ENCODE data around the gene SLC2A10.

- TF ChIP-seq POLR2A (IDR thresholded peaks at IDR 0.05) (no peak), CTCF (IDR thresholded peaks at IDR 0.05 in 4 of 5, conservative IDR thresholded peaks at IDR 0.05 in 1 of 5) (no peak)
Measured at GRCh38 chr20:46674253-46675083, 35.0 kb upstream of the SLC2A10 start.
